Measurements from ENCODE around the gene BDNF. TPM values are rescaled to one million over a fixed set of nuclear protein-coding genes. Genes with fewer than 3 reads are reported as not detected.

BDNF gene
- total RNA-seq, 1 experiment from 2014 or later: 6.3 TPM

- H3K27me3 Mint-ChIP-seq (ENCODE audit: insufficient read depth, unreplicated experiment): no peaks in the 10 kb centered on the region
- ChIA-PET POLR2A (interaction anchor here (0.9 to 1.4 kb wide), 2 partner anchors 23 to 31 kb away, joined by 4 to 6 read pairs; no protein-coding TSS in a partner anchor), CTCF (interaction anchor here (0.6 to 1.3 kb wide), 3 partner anchors 10 to 82 kb away, joined by 3 to 4 read pairs (median 4); no protein-coding TSS in a partner anchor)
- no peak overlapping the region for H3K27ac Mint-ChIP-seq (ENCODE audit: low read depth, unreplicated experiment)
- no peak for DNase-seq (ENCODE audit: unreplicated experiment)
- no peak for TF ChIP-seq CTCF (IDR thresholded peaks at IDR 0.05; ENCODE audit: unreplicated experiment)
- no peaks in the 10 kb centered on the region for H3K9me3 Mint-ChIP-seq (ENCODE audit: unreplicated experiment)
- intact Hi-C loops (cut with micrococcal nuclease): no loop called here
- H3K36me3 Mint-ChIP-seq (ENCODE audit: insufficient read depth, unreplicated experiment): peaks cover 6% of the 10 kb centered on the region
- BruUV-seq (replicated peaks): no TSS peak
- H3K4me3 Mint-ChIP-seq (ENCODE audit: unreplicated experiment): no peak overlapping the region
- peaks cover 11% of the 10 kb centered on the region for H3K4me1 Mint-ChIP-seq (ENCODE audit: insufficient read depth, unreplicated experiment)
Observed at GRCh38 chr11:27612932-27613880, 87.0 kb downstream of the BDNF start.

GRCh38 chr11:27611947-27612455 is 88.3 kb downstream of the BDNF start:
- DNase-seq (ENCODE audit: unreplicated experiment): no peak
- ChIA-PET POLR2A (interaction anchor here (0.6 kb wide), 1 partner anchor 54 kb away, joined by 4 read pairs; no protein-coding TSS in a partner anchor), CTCF (interaction anchor here (0.6 to 1.3 kb wide), 2 partner anchors 11 to 154 kb away, joined by 3 to 4 read pairs; no protein-coding TSS in a partner anchor)
- intact Hi-C loops (cut with micrococcal nuclease): no loop called here
- Mint-ChIP-seq H3K4me3 (ENCODE audit: unreplicated experiment) (no peak overlapping the region), H3K27ac (ENCODE audit: low read depth, unreplicated experiment) (no peak overlapping the region), H3K27me3 (ENCODE audit: insufficient read depth, unreplicated experiment) (no peaks in the 10 kb centered on the region), H3K9me3 (ENCODE audit: unreplicated experiment) (no peaks in the 10 kb centered on the region), H3K4me1 (ENCODE audit: insufficient read depth, unreplicated experiment) (peaks cover 11% of the 10 kb centered on the region), H3K36me3 (ENCODE audit: insufficient read depth, unreplicated experiment) (no peaks in the 10 kb centered on the region)
- no peak for TF ChIP-seq CTCF (IDR thresholded peaks at IDR 0.05; ENCODE audit: unreplicated experiment)
- BruUV-seq (replicated peaks): no TSS peak

- no peak for DNase-seq (ENCODE audit: unreplicated experiment)
- intact Hi-C loops (cut with micrococcal nuclease): no loop called here
- H3K36me3 Mint-ChIP-seq (ENCODE audit: insufficient read depth, unreplicated experiment): no peaks in the 10 kb centered on the region
- H3K4me1 Mint-ChIP-seq (ENCODE audit: insufficient read depth, unreplicated experiment): peaks cover 11% of the 10 kb centered on the region
- CTCF ChIA-PET: no interaction called here
- no peak for TF ChIP-seq CTCF (IDR thresholded peaks at IDR 0.05; ENCODE audit: unreplicated experiment)
- no peaks in the 10 kb centered on the region for H3K9me3 Mint-ChIP-seq (ENCODE audit: unreplicated experiment)
- POLR2A ChIA-PET: no interaction called here
- H3K27ac Mint-ChIP-seq (ENCODE audit: low read depth, unreplicated experiment): no peak overlapping the region
- no TSS peak for BruUV-seq (replicated peaks)
- no peaks in the 10 kb centered on the region for H3K27me3 Mint-ChIP-seq (ENCODE audit: insufficient read depth, unreplicated experiment)
- no peak overlapping the region for H3K4me3 Mint-ChIP-seq (ENCODE audit: unreplicated experiment)
Observed at GRCh38 chr11:27611390-27611789, 88.9 kb downstream of the BDNF start.

GRCh38 chr11:27610946-27611345 is 89.3 kb downstream of the BDNF start:
- intact Hi-C loops (cut with micrococcal nuclease): no loop called here
- ChIA-PET POLR2A (no interaction called here), CTCF (no interaction called here)
- DNase-seq (ENCODE audit: unreplicated experiment): no peak
- H3K27ac Mint-ChIP-seq (ENCODE audit: low read depth, unreplicated experiment): no peak overlapping the region
- H3K36me3 Mint-ChIP-seq (ENCODE audit: insufficient read depth, unreplicated experiment): no peaks in the 10 kb centered on the region
- peaks cover 11% of the 10 kb centered on the region for H3K4me1 Mint-ChIP-seq (ENCODE audit: insufficient read depth, unreplicated experiment)
- no TSS peak for BruUV-seq (replicated peaks)
- no peaks in the 10 kb centered on the region for H3K9me3 Mint-ChIP-seq (ENCODE audit: unreplicated experiment)
- no peaks in the 10 kb centered on the region for H3K27me3 Mint-ChIP-seq (ENCODE audit: insufficient read depth, unreplicated experiment)
- no peak overlapping the region for H3K4me3 Mint-ChIP-seq (ENCODE audit: unreplicated experiment)
- no peak for TF ChIP-seq CTCF (IDR thresholded peaks at IDR 0.05; ENCODE audit: unreplicated experiment)
